DND-41 (cell line): ENCODE data around the gene PAM.

Experiments used
- EZH2 ChIP-seq: IDR thresholded peaks from 3 replicates; pipeline ENCODE4 v1.6.1; 2012; ENCODE audit warnings: borderline replicate concordance, low read depth, mild to moderate bottlenecking, moderate library complexity, low read length, inconsistent platforms; ENCODE audit not compliant: severe bottlenecking
- TF ChIP-seq, protein P1 (sequence below): IDR thresholded peaks from 2 replicates; pipeline ENCODE4 v1.5.1; 2012; ENCODE audit warnings: borderline replicate concordance, low read length, moderate library complexity, mild to moderate bottlenecking; ENCODE audit not compliant: poor library complexity, severe bottlenecking; ENCODE audit errors: extremely low read depth

DNA sequence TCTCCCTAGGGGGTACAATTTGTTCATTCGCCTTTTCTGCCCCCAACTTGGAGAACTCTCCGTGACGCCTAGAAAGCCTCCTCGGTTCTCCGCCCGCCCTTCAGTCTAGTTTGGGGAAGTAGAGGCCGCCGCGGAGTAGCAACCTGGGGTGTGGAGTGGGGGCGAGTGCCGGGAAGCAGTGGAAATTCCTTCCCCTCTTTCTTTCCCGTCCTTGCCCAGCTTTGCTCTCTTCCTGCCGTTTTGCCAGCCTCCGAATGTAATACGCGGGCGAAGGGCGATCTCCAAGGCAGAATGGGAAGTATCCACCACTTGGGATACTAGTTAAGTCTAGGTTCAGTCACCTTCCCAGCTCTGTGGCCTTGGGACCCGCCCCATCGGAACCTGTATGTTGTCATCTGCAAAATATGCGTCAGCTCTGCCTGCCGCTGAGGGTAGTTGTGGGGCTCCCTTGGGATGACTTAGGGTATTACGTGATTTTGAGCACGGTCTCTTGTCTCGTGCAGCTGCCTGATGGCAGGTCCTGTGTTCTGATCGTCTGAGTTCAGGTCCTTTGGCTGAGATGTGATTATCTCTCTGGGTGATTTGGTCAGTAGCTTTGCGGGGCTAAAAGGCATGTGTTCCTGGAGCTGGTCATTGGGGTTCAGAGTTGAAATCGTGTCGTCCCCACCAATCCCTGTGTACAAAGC lies 724 bp downstream of the PAM start:
- TF ChIP-seq, protein P1, sequence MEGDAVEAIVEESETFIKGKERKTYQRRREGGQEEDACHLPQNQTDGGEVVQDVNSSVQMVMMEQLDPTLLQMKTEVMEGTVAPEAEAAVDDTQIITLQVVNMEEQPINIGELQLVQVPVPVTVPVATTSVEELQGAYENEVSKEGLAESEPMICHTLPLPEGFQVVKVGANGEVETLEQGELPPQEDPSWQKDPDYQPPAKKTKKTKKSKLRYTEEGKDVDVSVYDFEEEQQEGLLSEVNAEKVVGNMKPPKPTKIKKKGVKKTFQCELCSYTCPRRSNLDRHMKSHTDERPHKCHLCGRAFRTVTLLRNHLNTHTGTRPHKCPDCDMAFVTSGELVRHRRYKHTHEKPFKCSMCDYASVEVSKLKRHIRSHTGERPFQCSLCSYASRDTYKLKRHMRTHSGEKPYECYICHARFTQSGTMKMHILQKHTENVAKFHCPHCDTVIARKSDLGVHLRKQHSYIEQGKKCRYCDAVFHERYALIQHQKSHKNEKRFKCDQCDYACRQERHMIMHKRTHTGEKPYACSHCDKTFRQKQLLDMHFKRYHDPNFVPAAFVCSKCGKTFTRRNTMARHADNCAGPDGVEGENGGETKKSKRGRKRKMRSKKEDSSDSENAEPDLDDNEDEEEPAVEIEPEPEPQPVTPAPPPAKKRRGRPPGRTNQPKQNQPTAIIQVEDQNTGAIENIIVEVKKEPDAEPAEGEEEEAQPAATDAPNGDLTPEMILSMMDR, result no peak
- no peak for TF ChIP-seq EZH2
